Activated naive CD4-positive, alpha-beta T cell treated with anti-CD3 and anti-CD28 coated beads, Interleukin-2, amount 10 ng/mL, durations not matched to agents 7 days and 5 days (primary cell): ENCODE data around the gene RPA1.

Source experiments
- CTCF ChIA-PET: fragments of 350-600 bp; sonication (Branson Sonifier 250); formaldehyde crosslinking; loops from one replicate; lab custom pipeline; 2021; ENCODE audit warnings: antibody characterized with exemption; lab: Charles Lee
- DNase-seq: peaks from one replicate; pipeline ENCODE4 v3.0.0-alpha.2; 2020
- H3K27ac Mint-ChIP-seq: one replicate; pipeline ENCODE4 v1.8.0; 2021; ENCODE audit warnings: mild to moderate bottlenecking, moderate library complexity, mixed read lengths
- H3K27me3 Mint-ChIP-seq: one replicate; pipeline ENCODE4 v1.8.0; 2021; ENCODE audit warnings: mild to moderate bottlenecking, mixed read lengths
- H3K36me3 Mint-ChIP-seq: one replicate; pipeline ENCODE4 v1.8.0; 2021; ENCODE audit warnings: mixed read lengths
- H3K4me1 Mint-ChIP-seq: one replicate; pipeline ENCODE4 v1.8.0; 2021; ENCODE audit warnings: mixed read lengths
- H3K4me3 Mint-ChIP-seq: one replicate; pipeline ENCODE4 v1.8.0; 2021; ENCODE audit warnings: mild to moderate bottlenecking, moderate library complexity, mixed read lengths
- H3K9me3 Mint-ChIP-seq: one replicate; pipeline ENCODE4 v1.8.0; 2021; ENCODE audit warnings: mixed read lengths

Gene RPA1

GRCh38 chr17:1916316-1916715, 86.5 kb downstream of the RPA1 start:
- Mint-ChIP-seq H3K27me3 (peaks cover 60% of the 10 kb centered on the region), H3K36me3 (no peaks in the 10 kb centered on the region), H3K27ac (no peak overlapping the region), H3K4me1 (no peaks in the 10 kb centered on the region), H3K9me3 (no peaks in the 10 kb centered on the region), H3K4me3 (no peak overlapping the region)
- CTCF ChIA-PET, result no interaction called here
- no peak for DNase-seq

GRCh38 chr17:1916963-1917715, 87.3 kb downstream of the RPA1 start:
- H3K9me3 Mint-ChIP-seq, result no peaks in the 10 kb centered on the region
- no peak overlapping the region for H3K4me3 Mint-ChIP-seq
- no peaks in the 10 kb centered on the region for H3K4me1 Mint-ChIP-seq
- peaks cover 52% of the 10 kb centered on the region for H3K27me3 Mint-ChIP-seq
- CTCF ChIA-PET, result no interaction called here
- no peak overlapping the region for H3K27ac Mint-ChIP-seq
- H3K36me3 Mint-ChIP-seq, result no peaks in the 10 kb centered on the region
- no peak for DNase-seq

GRCh38 chr17:1918346-1919162, 88.7 kb downstream of the RPA1 start:
- H3K36me3 Mint-ChIP-seq, result no peaks in the 10 kb centered on the region

GRCh38 chr17:1919201-1919600, 89.4 kb downstream of the RPA1 start:
- DNase-seq, result no peak
- peaks cover 33% of the 10 kb centered on the region for H3K27me3 Mint-ChIP-seq
- H3K4me3 Mint-ChIP-seq, result no peak overlapping the region
- no peak overlapping the region for H3K27ac Mint-ChIP-seq
- no peaks in the 10 kb centered on the region for H3K9me3 Mint-ChIP-seq
- no peaks in the 10 kb centered on the region for H3K4me1 Mint-ChIP-seq
- CTCF ChIA-PET, result interaction anchor here (1.2 kb wide), 1 partner anchor 10 kb away, joined by 5 read pairs; no protein-coding TSS in a partner anchor
- H3K36me3 Mint-ChIP-seq, result no peaks in the 10 kb centered on the region

More at GRCh38 chr17:1918346-1919162, 88.7 kb downstream of the RPA1 start:
- Mint-ChIP-seq H3K4me1 (no peaks in the 10 kb centered on the region), H3K27ac (no peak overlapping the region), H3K27me3 (peaks cover 39% of the 10 kb centered on the region), H3K4me3 (no peak overlapping the region), H3K9me3 (no peaks in the 10 kb centered on the region)
- no peak for DNase-seq
- CTCF ChIA-PET, result interaction anchor here (1.2 kb wide), 1 partner anchor 10 kb away, joined by 5 read pairs; no protein-coding TSS in a partner anchor

GRCh38 chr17:1920948-1921351, 91.1 kb downstream of the RPA1 start:
- H3K27me3 Mint-ChIP-seq, result peaks cover 15% of the 10 kb centered on the region
- no peaks in the 10 kb centered on the region for H3K36me3 Mint-ChIP-seq
- CTCF ChIA-PET, result no interaction called here
- no peaks in the 10 kb centered on the region for H3K4me1 Mint-ChIP-seq
- no peak overlapping the region for H3K4me3 Mint-ChIP-seq
- no peaks in the 10 kb centered on the region for H3K9me3 Mint-ChIP-seq
- H3K27ac Mint-ChIP-seq, result no peak overlapping the region
- no peak for DNase-seq

- CTCF ChIA-PET, result no interaction called here
- no peak for DNase-seq
- no peak overlapping the region for H3K27ac Mint-ChIP-seq
- no peaks in the 10 kb centered on the region for H3K4me1 Mint-ChIP-seq
- peaks cover 16% of the 10 kb centered on the region for H3K27me3 Mint-ChIP-seq
- H3K4me3 Mint-ChIP-seq, result no peak overlapping the region
- no peaks in the 10 kb centered on the region for H3K36me3 Mint-ChIP-seq
- H3K9me3 Mint-ChIP-seq, result no peaks in the 10 kb centered on the region
Measured at GRCh38 chr17:1928976-1929375, 99.2 kb downstream of the RPA1 start.

GRCh38 chr17:1930337-1930645, 100.5 kb downstream of the RPA1 start:
- no peaks in the 10 kb centered on the region for H3K4me1 Mint-ChIP-seq

GRCh38 chr17:1931844-1932579, 102.2 kb downstream of the RPA1 start:
- Mint-ChIP-seq H3K4me1 (no peaks in the 10 kb centered on the region), H3K36me3 (no peaks in the 10 kb centered on the region), H3K9me3 (no peaks in the 10 kb centered on the region), H3K27ac (no peak overlapping the region), H3K4me3 (no peak overlapping the region), H3K27me3 (peaks cover 37% of the 10 kb centered on the region)
- DNase-seq, result no peak
- CTCF ChIA-PET, result no interaction called here

More at GRCh38 chr17:1930337-1930645, 100.5 kb downstream of the RPA1 start:
- no peak overlapping the region for H3K27ac Mint-ChIP-seq
- DNase-seq, result no peak
- H3K4me3 Mint-ChIP-seq, result no peak overlapping the region
- no peaks in the 10 kb centered on the region for H3K9me3 Mint-ChIP-seq
- CTCF ChIA-PET, result no interaction called here
- no peaks in the 10 kb centered on the region for H3K36me3 Mint-ChIP-seq
- peaks cover 27% of the 10 kb centered on the region for H3K27me3 Mint-ChIP-seq

GRCh38 chr17:1933875-1934715, 104.3 kb downstream of the RPA1 start:
- H3K27ac Mint-ChIP-seq, result no peak overlapping the region
- H3K27me3 Mint-ChIP-seq, result peaks cover 41% of the 10 kb centered on the region
- H3K4me3 Mint-ChIP-seq, result no peak overlapping the region
- H3K36me3 Mint-ChIP-seq, result no peaks in the 10 kb centered on the region
- H3K9me3 Mint-ChIP-seq, result no peaks in the 10 kb centered on the region
- CTCF ChIA-PET, result no interaction called here
- H3K4me1 Mint-ChIP-seq, result no peaks in the 10 kb centered on the region
- no peak for DNase-seq

- Mint-ChIP-seq H3K9me3 (no peaks in the 10 kb centered on the region), H3K36me3 (no peaks in the 10 kb centered on the region), H3K4me1 (no peaks in the 10 kb centered on the region), H3K4me3 (no peak overlapping the region), H3K27ac (no peak overlapping the region), H3K27me3 (peaks cover 40% of the 10 kb centered on the region)
- DNase-seq, result no peak
- CTCF ChIA-PET, result no interaction called here
Measured at GRCh38 chr17:1934901-1935300, 105.1 kb downstream of the RPA1 start.

- Mint-ChIP-seq H3K4me3 (no peak overlapping the region), H3K4me1 (no peaks in the 10 kb centered on the region), H3K9me3 (no peaks in the 10 kb centered on the region), H3K36me3 (no peaks in the 10 kb centered on the region), H3K27me3 (peaks cover 42% of the 10 kb centered on the region), H3K27ac (no peak overlapping the region)
- DNase-seq, result no peak
- CTCF ChIA-PET, result no interaction called here
Measured at GRCh38 chr17:1936766-1937165, 107.0 kb downstream of the RPA1 start.

- Mint-ChIP-seq H3K4me3 (no peak overlapping the region), H3K9me3 (no peaks in the 10 kb centered on the region), H3K27ac (no peak overlapping the region), H3K36me3 (no peaks in the 10 kb centered on the region), H3K27me3 (peaks cover 39% of the 10 kb centered on the region), H3K4me1 (no peaks in the 10 kb centered on the region)
- no peak for DNase-seq
- CTCF ChIA-PET, result no interaction called here
Measured at GRCh38 chr17:1937461-1937860, 107.7 kb downstream of the RPA1 start.

- Mint-ChIP-seq H3K27me3 (peaks cover 28% of the 10 kb centered on the region), H3K36me3 (no peaks in the 10 kb centered on the region), H3K9me3 (no peaks in the 10 kb centered on the region), H3K4me1 (no peaks in the 10 kb centered on the region), H3K4me3 (no peak overlapping the region), H3K27ac (no peak overlapping the region)
- DNase-seq, result no peak
- CTCF ChIA-PET, result no interaction called here
Measured at GRCh38 chr17:1939981-1940809, 110.4 kb downstream of the RPA1 start.
